Gastrocnemius medialis (tissue), 4 donors: ENCODE data around the gene GSK3A. TPM values are rescaled to one million over a fixed set of nuclear protein-coding genes. Genes with fewer than 3 reads are reported as not detected.
A peak's percentile ranks its signal among the peaks of the same experiment; 100 is the strongest.

ENCODE experiments used
- ATAC-seq, 2 donors: fragments of 150-250 bp; one replicate each; pipeline ENCODE4 v1.9.1; 2016
- DNase-seq, 2 donors: peaks; one replicate each; pipeline ENCODE4 v3.0.0-alpha.2; 2019
- H3K27ac ChIP-seq, 4 donors: fragments of 200-600 bp; sonication (generic); 1 replicate in 1 of 4; 2 replicates in 3 of 4; pipeline ENCODE4 v1.5.1; 2016 to 2018; ENCODE audit warnings: mild to moderate bottlenecking in 2 of 4, moderate library complexity in 1 of 4
- H3K27me3 ChIP-seq, 3 donors: fragments of 200-600 bp; sonication (generic) in 2 of 3; 1 replicate in 1 of 3; 2 replicates in 2 of 3; pipeline versions ENCODE4 v1.5.1 to v1.6.0; 2016 to 2019; ENCODE audit warnings: mild to moderate bottlenecking in 1 of 3, moderate library complexity in 1 of 3
- H3K36me3 ChIP-seq, 2 donors: fragments of 200-600 bp; sonication (generic) in 1 of 2; one replicate each; pipeline ENCODE4 v1.5.1; 2017 to 2018
- H3K4me1 ChIP-seq, 2 donors: fragments of 200-600 bp; sonication (generic) in 1 of 2; one replicate each; pipeline ENCODE4 v1.5.1; 2016 to 2017; ENCODE audit warnings: mild to moderate bottlenecking in 2 of 2
- H3K4me3 ChIP-seq, 4 donors: fragments of 200-600 bp; sonication (generic) in 3 of 4; 1 replicate in 1 of 4; 2 replicates in 3 of 4; pipeline ENCODE4 v1.5.1; 2016 to 2019; ENCODE audit warnings: mild to moderate bottlenecking in 2 of 4
- H3K9me3 ChIP-seq, 3 donors: fragments of 200-600 bp; sonication (generic) in 2 of 3; 1 replicate in 1 of 3; 2 replicates in 2 of 3; pipeline ENCODE4 v1.5.1; 2016 to 2019
- CTCF ChIP-seq, 5 experiments: fragments of 450-650 bp in 3 of 5; fragments of 200-600 bp in 2 of 5; sonication (generic) in 2 of 5; IDR thresholded peaks in 4 of 5; conservative IDR thresholded peaks in 1 of 5; 1 replicate in 4 of 5; 2 replicates in 1 of 5; pipeline ENCODE4 v1.5.1; 2016 to 2019; ENCODE audit warnings: antibody characterized with exemption in 5 of 5, mild to moderate bottlenecking in 3 of 5, moderate library complexity in 3 of 5
- POLR2A ChIP-seq, 2 donors: fragments of 450-650 bp; IDR thresholded peaks; one replicate each; pipeline ENCODE4 v1.6.1; 2017; ENCODE audit warnings: antibody characterized with exemption in 2 of 2, mild to moderate bottlenecking in 2 of 2, moderate library complexity in 2 of 2
- in situ Hi-C, 4 donors: fragments of 200-750 bp; cut with MboI; loops; one replicate each; pipeline versions ENCODE4 v1.15.0 to v1.8.0; 2017; ENCODE audit warnings: low sequenced_read_pairs in 4 of 4
- intact Hi-C: fragments of 100-400 bp; cut with DNase I; formaldehyde crosslinking; loops from one replicate; pipeline ENCODE4 v1.15.1; 2023; ENCODE audit warnings: low total_unique reads
- total RNA-seq, 4 donors: library from RNA; depleted of rRNA; stranded (reverse); fragments of >200 nt; gene quantifications; one replicate each; pipeline versions ENCODE4 v1.1.0 to v1.2.3, GENCODE V29; 2016

GSK3A gene
- total RNA-seq, 4 donors from 2014 or later, result 24.2 to 48.0 (median 40.1) TPM

DNA sequence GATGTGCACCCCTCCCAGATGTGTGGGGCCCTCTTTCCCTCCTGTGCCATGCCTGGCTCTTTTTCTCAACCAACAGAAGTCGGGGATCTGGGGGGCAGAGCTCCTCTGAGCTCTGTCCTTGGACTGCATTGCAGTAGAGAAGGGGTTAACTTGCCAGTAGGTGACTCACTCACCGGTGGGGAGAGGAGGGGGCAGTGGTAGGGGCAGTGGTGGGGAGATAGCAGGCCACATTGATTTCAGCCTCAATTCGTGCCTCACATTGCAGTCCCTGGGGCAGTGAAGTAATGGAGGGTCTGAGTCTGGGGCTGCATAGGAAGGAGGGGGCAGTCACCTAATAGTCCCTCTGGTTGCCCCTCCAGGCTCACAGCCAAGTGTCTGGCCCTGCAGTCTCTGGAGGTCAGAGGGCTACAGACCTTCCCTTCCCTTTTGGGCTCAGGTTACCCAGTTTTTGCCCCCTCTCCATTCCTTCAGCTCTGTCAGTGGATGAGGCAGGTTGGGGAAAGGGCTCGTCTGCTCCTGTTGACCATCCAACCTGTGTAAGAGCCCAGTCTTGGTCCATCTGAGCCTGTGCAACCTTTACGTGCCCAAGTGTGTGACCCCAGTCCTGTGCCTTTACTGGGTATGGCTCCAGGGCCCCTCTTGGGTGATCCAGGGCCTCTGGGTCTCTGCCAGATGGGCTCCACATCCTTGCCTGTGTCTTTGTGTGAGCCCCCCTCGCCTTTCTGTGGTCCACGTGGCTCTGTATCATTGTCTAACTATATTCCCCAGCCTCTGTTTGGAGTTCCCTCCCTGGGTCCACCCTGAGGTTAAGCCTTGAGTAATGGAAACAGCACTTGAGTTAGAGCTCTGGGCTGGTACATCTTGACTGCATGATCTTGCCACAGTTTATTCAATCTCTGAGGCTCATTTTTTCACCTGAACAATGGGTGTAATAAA lies 39.7 kb upstream of the GSK3A start:
- in situ Hi-C loops (no loop called here), intact Hi-C loops (no loop called here)
- TF ChIP-seq CTCF (IDR thresholded peaks at IDR 0.05 in 4 of 5, conservative IDR thresholded peaks at IDR 0.05 in 1 of 5), result no peak
- no peak for TF ChIP-seq POLR2A (IDR thresholded peaks at IDR 0.05)
- H3K4me1 ChIP-seq, result peaks cover 71 to 77% of the 10 kb centered on the region in 2 donors
- peak overlapping the region; percentile 95 to 97 (median 96) for H3K27ac ChIP-seq
- no peak for ATAC-seq
- no peaks in the 10 kb centered on the region for H3K9me3 ChIP-seq
- peak overlapping the region in 3 of 4 donors; percentile 80 to 95 (median 90) for H3K4me3 ChIP-seq
- no peaks in the 10 kb centered on the region for H3K27me3 ChIP-seq
- DNase-seq, result no peak
- H3K36me3 ChIP-seq, result peaks cover 0 to 4% of the 10 kb centered on the region in 2 donors

GRCh38 chr19:42281146-42281826 lies 38.9 kb upstream of the GSK3A start:
- Histone ChIP-seq H3K9me3 (no peaks in the 10 kb centered on the region), H3K27me3 (no peaks in the 10 kb centered on the region), H3K36me3 (no peaks in the 10 kb centered on the region), H3K27ac (peak overlapping the region; percentile 95 to 97 (median 96)), H3K4me3 (peak overlapping the region; percentile 80 to 95 (median 86)), H3K4me1 (peaks cover 71 to 80% of the 10 kb centered on the region in 2 donors)
- in situ Hi-C loops (no loop called here), intact Hi-C loops (no loop called here)
- TF ChIP-seq POLR2A (IDR thresholded peaks at IDR 0.05), result peak; percentile 26 to 59
- peak in 1 of 5 experiments; percentile 17 for TF ChIP-seq CTCF (IDR thresholded peaks at IDR 0.05 in 4 of 5, conservative IDR thresholded peaks at IDR 0.05 in 1 of 5)
- ATAC-seq (no peak), DNase-seq (no peak)

DNA sequence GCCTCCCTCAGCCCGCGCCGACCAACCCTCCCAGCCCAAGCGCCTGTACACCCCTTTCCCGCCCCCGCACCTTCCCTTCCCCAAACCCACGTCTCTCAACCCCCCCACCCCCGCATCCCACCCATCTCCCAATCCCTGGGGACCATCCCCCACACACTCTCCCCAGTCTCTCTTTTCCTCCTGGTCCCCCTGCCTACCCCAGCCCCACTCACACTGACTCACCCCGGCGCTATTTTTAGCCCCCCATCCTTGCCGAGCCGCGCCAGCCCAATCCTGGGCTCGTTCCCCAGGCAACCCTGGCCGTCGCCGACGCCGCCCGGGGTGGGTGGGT lies 38.4 kb upstream of the GSK3A start:
- Histone ChIP-seq H3K27ac (peak overlapping the region; percentile 95 to 97 (median 96)), H3K27me3 (no peaks in the 10 kb centered on the region), H3K36me3 (no peaks in the 10 kb centered on the region), H3K4me1 (peaks cover 71 to 80% of the 10 kb centered on the region in 2 donors), H3K9me3 (no peaks in the 10 kb centered on the region), H3K4me3 (peak overlapping the region; percentile 80 to 95 (median 86))
- ATAC-seq (peak in 1 of 2 donors; percentile 15), DNase-seq (no peak)
- TF ChIP-seq POLR2A (IDR thresholded peaks at IDR 0.05) (no peak), CTCF (IDR thresholded peaks at IDR 0.05 in 4 of 5, conservative IDR thresholded peaks at IDR 0.05 in 1 of 5) (no peak)
- intact Hi-C loops, result loop anchor here (1.0 kb wide), 1 partner anchor 36 kb away; no protein-coding TSS in a partner anchor
- in situ Hi-C loops, result no loop called here

DNA sequence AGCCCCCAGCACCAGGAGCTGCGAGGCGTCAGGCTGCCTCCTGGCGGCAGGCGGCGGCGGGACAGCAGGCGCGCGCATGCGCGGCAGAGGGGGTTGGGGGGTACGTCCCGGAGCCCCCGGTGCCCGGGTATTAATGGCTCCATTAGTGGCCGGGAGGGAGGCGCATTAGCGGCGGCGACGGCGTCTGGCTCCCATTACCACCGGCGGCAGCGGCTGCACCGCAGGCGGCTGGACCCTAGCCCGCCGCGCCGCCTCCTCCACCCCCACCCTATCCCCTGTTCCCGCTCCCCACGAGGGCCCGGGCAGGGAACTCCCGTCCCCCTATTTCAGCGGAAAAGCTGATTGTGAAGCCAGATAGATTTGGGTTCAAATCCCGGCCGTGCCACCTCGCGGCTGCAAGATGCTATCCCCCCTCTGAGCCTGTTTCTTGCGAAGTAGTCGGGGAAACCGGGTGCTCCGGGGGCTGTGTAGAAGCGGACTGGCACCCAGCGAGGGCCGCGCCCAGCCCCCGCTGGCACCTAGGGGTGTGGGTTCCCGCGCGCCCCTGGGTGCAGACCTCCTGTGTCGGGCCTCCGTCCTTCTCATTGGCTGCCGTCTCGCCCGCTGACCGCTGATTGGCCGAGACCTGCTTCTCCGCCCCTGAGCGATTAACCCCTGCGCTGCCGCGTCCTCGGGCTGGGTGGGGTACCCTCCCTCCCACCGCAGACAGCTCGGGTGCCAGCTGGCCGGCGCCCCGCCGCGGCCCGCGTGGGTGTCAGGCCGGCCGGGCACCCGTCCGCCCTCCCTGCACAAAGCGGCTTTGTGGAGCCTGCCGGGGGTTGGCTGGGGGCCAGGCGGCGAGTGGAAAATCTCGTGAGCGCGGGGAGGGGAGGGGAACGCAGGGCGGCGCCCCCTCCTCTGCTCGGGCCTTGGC lies 37.8 kb upstream of the GSK3A start:
- ATAC-seq (peak; percentile 50 to 51), DNase-seq (peak; percentile 78 to 83)
- in situ Hi-C loops, result no loop called here
- peaks cover 68 to 80% of the 10 kb centered on the region in 2 donors for H3K4me1 ChIP-seq
- TF ChIP-seq CTCF (IDR thresholded peaks at IDR 0.05 in 4 of 5, conservative IDR thresholded peaks at IDR 0.05 in 1 of 5), result peak; percentile 88 to 94 (median 92)
- TF ChIP-seq POLR2A (IDR thresholded peaks at IDR 0.05), result peak in 1 of 2 donors; percentile 40
- H3K36me3 ChIP-seq, result no peaks in the 10 kb centered on the region
- peak overlapping the region; percentile 80 to 95 (median 86) for H3K4me3 ChIP-seq
- intact Hi-C loops, result loop anchor here (1.0 kb wide), 1 partner anchor 36 kb away; no protein-coding TSS in a partner anchor
- H3K27me3 ChIP-seq, result no peaks in the 10 kb centered on the region
- no peaks in the 10 kb centered on the region for H3K9me3 ChIP-seq
- H3K27ac ChIP-seq, result peak overlapping the region; percentile 95 to 97 (median 96)
